Lung microvascular endothelial cell (primary cell): ENCODE results near the gene CSNK2A2. TPM values are rescaled to one million over a fixed set of nuclear protein-coding genes. Genes with fewer than 3 reads are reported as not detected.

Source experiments
- DNase-seq, 2 donors: peaks; one replicate each; pipeline versions ENCODE4 v3.0.0 to v3.0.0-alpha.2; 2010; ENCODE audit warnings: low read depth in 2 of 2
- total RNA-seq: library from RNA; depleted of rRNA; stranded (reverse); fragments of >200 nt; gene quantifications from 2 replicates; pipeline ENCODE4 v1.2.1, GENCODE V29; 2014

CSNK2A2 gene
- total RNA-seq, 1 donor from 2014 or later = 21.6 TPM

DNA sequence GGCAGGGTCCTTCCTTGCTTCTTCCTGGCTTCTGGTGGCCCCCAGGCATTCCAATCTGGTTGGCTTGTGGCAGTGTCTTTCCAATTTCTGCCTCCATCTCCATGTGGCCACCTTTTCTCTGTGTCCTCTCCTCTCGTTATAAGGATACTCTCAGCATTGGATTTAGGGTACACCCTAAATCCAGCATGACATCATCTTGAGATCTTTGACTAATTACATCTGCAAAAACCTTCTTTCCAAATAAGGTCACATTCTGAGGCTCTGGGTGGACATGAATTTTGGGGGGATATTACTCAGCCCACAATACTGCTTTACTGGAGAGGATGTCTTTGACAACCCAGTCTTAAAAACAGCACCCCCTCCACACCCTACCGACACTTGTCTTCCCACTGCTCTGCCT is 49.8 kb downstream of the CSNK2A2 start:
- no peak for DNase-seq

DNA sequence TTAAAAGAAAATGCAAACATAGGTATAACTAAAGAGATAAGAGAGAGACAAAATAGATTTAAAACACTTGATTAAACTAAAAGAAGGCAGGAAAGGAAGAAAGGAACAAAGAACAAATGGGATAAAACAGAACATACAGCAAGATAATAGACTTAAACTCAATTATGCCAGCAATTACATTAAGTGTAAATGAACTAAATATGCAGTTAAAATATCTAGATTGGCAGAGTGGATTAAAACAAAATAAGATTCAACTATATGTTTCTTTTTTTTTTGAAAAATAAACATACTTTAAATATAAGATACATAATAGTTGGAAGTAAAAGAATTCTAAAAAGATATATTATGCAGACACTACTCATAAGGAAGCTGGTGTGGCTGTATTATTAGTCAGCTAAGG is 59.1 kb downstream of the CSNK2A2 start:
- no peak for DNase-seq

DNA sequence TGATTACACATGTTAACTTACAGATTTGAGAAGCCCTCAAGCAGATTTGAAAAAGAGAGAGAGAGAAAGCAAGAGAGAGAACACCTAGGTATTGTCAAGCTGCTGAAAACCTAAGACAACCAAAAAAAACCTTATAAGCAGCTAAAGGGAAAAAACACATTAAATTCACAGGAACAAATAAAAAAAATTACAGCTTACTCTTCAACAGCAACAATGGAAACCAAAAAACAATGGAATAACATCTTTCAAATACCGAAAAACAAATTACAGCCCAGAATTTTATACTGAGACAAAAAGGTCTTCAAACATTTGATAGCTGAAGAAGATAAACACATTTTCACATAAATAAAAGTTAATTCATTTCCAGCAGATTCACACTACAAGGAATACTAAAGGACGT is 60.3 kb downstream of the CSNK2A2 start:
- no peak for DNase-seq

GRCh38 chr16:58129097-58129936 is 68.6 kb downstream of the CSNK2A2 start, which contains the start of gene CFAP20:
Gene CFAP20 (minus strand): TSS chr16:58129381. CDS start chr16:58129115, 266 bp downstream.
- DNase-seq = peak; percentile 100

GRCh38 chr16:58128711-58129096 is 69.2 kb downstream of the CSNK2A2 start:
- DNase-seq = peak; percentile 42 to 47

GRCh38 chr16:58128181-58128631 is 69.7 kb downstream of the CSNK2A2 start:
- DNase-seq = peak in 1 of 2 donors; percentile 22

- DNase-seq = peak; percentile 25 to 42
These were observed 70.3 kb downstream of the CSNK2A2 start for GRCh38 chr16:58127634-58128033.

- peak; percentile 87 to 94 for DNase-seq
These were observed 70.8 kb downstream of the CSNK2A2 start for GRCh38 chr16:58127033-58127556.

GRCh38 chr16:58126451-58126961 is 71.4 kb downstream of the CSNK2A2 start:
- no peak for DNase-seq

DNA sequence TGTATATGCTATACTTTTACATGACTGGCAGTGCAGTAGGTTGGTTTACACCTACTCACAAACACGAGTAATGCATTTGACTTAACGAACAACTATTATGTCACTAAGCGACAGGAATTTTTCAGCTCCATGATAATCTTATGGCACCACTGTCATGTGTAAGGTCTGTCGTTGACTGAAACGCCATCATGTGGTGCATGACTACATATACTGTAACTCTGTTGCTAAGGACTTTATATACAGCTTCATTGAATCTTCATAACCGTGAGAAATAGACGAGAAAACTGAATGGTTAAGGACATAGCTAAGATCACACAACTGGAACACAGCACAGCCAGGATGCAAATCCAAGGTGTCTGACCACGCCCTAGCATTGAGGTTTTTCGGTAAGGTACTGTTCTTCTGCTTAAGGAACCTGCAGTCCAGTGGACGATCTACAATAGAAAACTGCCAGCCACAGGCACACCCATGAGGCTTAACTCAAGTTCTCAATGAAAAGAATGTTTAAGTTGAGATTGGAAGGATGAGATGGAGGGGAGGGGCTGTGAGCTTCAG is 72.0 kb downstream of the CSNK2A2 start:
- peak; percentile 23 to 30 for DNase-seq

DNA sequence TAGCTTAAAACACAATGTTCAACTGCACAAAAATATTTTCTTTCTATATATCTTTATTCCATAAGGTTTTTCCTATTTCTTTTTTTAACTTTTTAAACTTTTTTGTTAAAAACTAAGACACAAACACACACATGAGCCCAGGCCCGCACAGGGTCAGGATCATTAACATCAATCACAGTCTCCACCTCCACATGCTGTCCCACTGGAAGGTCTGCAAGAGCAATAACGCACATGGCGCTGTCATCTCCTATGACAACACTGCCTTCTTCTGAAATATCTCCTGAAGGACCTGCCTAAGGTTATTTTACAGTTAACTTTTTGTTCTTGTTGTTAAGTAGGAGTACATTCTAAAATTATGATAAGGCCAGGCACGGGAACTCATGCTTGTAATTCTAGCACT is 72.9 kb downstream of the CSNK2A2 start:
- DNase-seq = no peak

DNA sequence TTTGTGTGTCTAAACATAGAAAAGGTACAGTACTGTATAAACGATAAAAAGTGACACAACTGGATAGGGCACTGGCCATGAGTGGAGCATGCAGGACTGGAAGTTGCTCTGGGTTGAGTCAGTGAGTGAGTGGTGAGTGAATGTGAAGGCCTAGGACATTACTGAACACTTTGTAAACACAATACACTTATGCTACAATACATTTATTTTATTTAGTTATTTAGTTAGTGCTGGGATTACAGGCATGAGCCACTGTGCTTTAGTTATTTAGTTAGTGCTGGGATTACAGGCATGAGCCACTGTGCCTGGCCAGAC is 73.3 kb downstream of the CSNK2A2 start:
- DNase-seq = peak; percentile 25 to 58

DNA sequence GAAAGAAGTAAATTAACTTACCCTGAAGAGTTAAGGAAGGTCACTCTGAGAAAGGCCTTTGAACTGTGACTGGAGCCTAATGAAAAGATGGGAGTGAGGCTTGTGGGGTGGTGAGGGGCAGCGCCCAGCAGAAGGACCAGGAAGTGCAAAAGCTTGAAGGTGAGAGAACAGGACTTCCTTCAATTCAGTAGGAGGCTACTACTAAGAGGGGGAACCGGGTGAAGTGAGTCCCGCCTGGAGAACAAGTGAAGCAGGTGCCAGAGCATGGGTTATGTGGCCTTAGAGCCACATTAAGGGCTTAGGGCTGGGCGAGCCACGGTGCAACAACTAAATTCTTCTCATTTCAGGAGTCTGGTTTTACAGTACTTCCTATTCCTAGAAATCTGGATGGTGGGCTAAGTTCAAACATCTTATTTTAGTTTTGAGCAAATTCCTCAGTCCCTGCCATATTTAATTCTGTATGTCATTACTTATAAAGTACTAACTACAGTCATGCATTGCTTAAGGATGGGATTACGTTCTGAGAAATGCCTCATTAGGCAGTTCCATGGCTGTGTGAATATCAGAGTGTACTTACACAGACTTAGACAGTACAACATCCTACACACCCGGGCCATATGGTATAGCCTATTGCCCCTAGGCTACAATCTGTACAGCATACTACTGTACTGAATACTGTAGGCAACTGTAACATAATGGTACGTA is 73.9 kb downstream of the CSNK2A2 start:
- DNase-seq = peak in 1 of 2 donors; percentile 40

- DNase-seq = peak in 1 of 2 donors; percentile 45
These were observed 76.8 kb downstream of the CSNK2A2 start for GRCh38 chr16:58121132-58121531.

DNA sequence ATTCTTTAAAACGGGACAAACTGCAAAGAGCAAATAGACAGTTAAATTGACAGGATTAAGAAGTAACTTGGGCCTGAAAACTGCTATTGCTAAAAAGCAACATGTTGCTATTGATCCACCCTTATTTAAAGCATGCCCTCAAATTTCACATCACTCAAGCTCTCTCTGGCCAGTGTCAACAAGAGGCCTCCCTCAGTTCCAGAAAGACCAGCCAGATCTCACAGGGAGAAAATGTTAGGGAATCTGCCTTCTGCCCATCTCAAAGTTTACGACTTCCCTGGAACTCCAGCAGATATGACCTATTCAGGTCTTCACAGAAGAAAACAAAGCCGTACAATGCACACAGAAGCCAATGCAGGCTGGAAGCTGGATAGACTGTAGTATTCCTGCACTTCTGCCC is 77.7 kb downstream of the CSNK2A2 start:
- DNase-seq = no peak

GRCh38 chr16:58119509-58119845 is 78.4 kb downstream of the CSNK2A2 start:
- DNase-seq = no peak

DNA sequence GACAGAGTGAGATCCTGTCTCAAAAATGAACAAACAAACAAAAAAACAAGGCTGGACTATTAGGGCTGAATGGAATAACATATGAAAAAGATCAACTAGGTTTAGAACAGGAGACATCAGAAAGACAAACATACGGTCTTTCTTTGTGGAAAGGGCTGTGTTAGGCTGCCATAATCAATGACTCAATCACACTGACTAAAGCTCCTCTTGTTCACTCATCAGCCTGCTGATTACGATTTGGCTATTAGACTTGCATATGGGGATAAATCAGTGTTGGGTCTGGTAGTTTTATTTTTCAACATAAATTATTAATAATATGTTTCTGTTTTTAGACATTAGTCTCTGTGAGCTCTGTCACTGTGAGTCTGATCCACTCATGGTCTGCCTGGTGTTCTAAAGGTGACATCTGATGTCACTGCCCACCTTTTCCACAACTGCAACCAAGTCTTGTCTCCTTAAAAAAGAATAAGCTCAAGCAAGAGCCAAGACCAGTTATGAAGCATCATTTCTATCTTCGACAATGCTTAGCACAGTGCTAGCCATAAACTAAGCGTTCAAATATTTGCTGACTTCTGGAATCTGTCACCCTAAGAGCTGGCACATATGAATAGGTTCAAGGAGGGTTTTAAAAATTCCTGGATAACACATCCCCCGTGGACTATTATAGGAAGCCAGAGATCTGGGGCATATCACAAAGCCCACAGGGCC is 79.0 kb downstream of the CSNK2A2 start:
- DNase-seq = no peak

DNA sequence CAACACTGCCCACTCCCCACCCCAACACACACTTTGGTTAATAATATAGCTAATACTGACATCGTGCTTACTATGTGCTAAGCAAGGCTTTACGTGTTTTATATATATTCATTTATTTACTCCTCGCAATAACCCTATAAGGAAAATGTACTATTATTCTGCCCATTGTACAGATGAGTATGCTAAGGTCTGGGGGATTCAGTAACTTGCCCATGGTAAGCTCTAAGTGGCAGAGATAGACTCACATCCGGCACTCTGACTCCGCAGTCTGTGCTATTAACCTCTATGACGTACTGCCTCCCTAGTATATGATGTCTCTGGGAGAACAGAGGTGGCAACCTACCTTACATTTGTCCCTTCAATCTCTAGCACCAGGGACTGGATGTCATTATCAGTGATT is 81.4 kb downstream of the CSNK2A2 start:
- DNase-seq = no peak

DNA sequence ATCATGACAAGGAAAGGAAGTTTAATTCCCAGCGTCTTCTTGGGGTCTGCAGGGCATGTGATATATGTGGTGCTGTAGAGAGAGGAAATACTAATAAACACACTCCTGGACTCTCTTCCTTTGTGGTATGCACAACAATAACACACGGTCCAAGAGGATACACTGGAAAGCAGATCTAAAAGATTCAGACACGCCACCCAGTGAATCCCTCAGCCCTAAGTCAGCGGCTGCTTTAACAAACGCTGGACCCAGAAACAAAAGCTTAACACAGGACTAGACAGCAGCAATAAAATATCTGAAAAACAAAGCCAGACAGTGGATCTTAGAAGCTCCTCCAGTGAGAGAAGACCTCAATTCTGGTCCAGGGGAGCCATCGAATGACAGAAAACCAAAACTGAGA is 81.8 kb downstream of the CSNK2A2 start:
- DNase-seq = peak in 1 of 2 donors; percentile 88

DNA sequence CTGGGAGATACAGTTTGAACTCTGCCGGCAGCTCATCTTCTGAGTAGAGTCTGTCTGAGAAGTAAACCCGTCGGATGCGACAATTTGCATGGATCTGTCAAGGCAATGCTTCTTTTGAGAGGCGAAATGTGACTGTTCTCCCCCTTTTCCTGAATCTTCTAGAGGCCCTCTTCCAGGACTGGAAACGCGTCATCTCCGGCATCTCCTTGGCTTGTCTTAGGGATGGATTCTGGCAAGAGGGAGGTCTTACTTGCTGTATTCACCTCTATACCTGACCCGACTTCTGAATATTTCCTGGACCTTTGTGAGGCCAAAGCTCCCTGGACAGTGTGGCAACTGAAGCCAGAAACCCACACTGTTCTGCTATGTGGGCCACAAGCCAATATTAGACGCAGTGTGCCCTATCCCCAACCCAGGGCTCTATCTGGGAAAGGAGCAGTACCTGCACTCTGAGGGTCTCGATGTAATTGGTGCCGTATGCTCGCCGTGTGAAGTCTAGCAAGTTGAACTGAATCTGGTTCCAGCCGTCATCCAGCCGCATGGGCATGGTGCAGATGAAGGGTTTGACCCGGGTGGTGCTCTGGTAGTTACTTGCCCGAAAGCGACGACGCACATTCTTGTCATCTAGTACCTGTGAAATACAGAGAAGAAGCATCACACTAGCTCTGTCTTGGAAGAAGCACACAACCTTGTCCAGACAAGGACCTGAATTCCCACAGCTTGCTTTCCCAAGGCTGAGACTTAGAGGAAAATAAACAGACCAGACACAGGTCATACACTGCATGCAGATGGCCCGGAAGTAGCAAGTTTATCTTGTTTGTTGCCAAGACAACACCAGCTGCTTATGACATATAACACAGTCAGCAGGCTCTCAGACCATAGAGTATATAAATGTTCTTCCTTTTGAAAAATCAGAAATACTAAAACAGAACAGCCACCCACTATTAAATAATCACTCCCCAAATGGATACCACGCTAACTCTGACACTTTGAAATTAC is 82.8 kb downstream of the CSNK2A2 start:
- DNase-seq = peak; percentile 54 to 97
